Measurements from ENCODE around the gene SGPL1.

GRCh38 chr10:70892631-70893030 lies 76.9 kb downstream of the SGPL1 start:
- TF ChIP-seq CTCF (IDR thresholded peaks at IDR 0.05; ENCODE audit: insufficient read depth, low read length) (no peak), SPI1 (IDR thresholded peaks at IDR 0.05; ENCODE audit: borderline replicate concordance, low read depth) (no peak), REST (IDR thresholded peaks at IDR 0.05; ENCODE audit: insufficient replicate concordance, low read depth) (no peak)
